Lung (tissue), 12 donors: ENCODE results near the gene CGB1. TPM values are rescaled to one million over a fixed set of nuclear protein-coding genes. Genes with fewer than 3 reads are reported as not detected.
A peak's percentile ranks its signal among the peaks of the same experiment; 100 is the strongest.
"Not testable (repeated sequence)": the region's sequence is repeated elsewhere in the genome, so short reads cannot be mapped to it uniquely, and the experiment has no call there.

Experiments used
- ATAC-seq: fragments of 200-7000 bp; cut with Tn5 transposase; one replicate; pipeline ENCODE4 v1.9.1; 2020; ENCODE audit warnings: moderate number of reproducible peaks; ENCODE audit not compliant: insufficient read depth, low FRiP score
- DNase-seq, 3 donors: peaks; one replicate each; pipeline ENCODE4 v3.0.0-alpha.2; 2013 to 2017
- H3K27ac ChIP-seq, 2 donors: one replicate each; pipeline ENCODE4 v1.5.1; 2013; ENCODE audit warnings: mild to moderate bottlenecking in 2 of 2, moderate library complexity in 2 of 2, control low read depth in 1 of 2, inconsistent platforms in 1 of 2, low read depth in 1 of 2, low read length in 1 of 2
- H3K27me3 ChIP-seq, 3 donors: one replicate each; pipeline ENCODE4 v1.5.1; 2013; ENCODE audit warnings: low read length in 2 of 3; ENCODE audit not compliant: control insufficient read depth in 3 of 3, insufficient read depth in 3 of 3
- H3K36me3 ChIP-seq, 4 donors: one replicate each; pipeline ENCODE4 v1.5.1; 2013; ENCODE audit warnings: low read length in 4 of 4, mild to moderate bottlenecking in 1 of 4, moderate library complexity in 1 of 4; ENCODE audit not compliant: control insufficient read depth in 4 of 4, insufficient read depth in 4 of 4
- H3K4me1 ChIP-seq, 5 donors: one replicate each; pipeline ENCODE4 v1.5.1; 2013; ENCODE audit warnings: low read length in 5 of 5, mild to moderate bottlenecking in 2 of 5, moderate library complexity in 1 of 5; ENCODE audit not compliant: control insufficient read depth in 5 of 5, insufficient read depth in 5 of 5
- H3K4me3 ChIP-seq: one replicate; pipeline ENCODE4 v1.5.1; 2013; ENCODE audit warnings: mild to moderate bottlenecking, control low read depth, moderate library complexity
- H3K9ac ChIP-seq, 2 donors: one replicate each; pipeline ENCODE4 v1.5.1; 2013; ENCODE audit warnings: low read length in 2 of 2, control low read depth in 1 of 2; ENCODE audit not compliant: insufficient read depth in 1 of 2
- H3K9me3 ChIP-seq, 4 donors: one replicate each; pipeline ENCODE4 v1.5.1; 2013; ENCODE audit warnings: low read length in 3 of 4, mild to moderate bottlenecking in 1 of 4, moderate library complexity in 1 of 4; ENCODE audit not compliant: control insufficient read depth in 4 of 4, insufficient read depth in 3 of 4
- CTCF ChIP-seq: IDR thresholded peaks from 2 replicates; pipeline ENCODE4 v1.5.1; 2012; ENCODE audit warnings: mild to moderate bottlenecking; ENCODE audit errors: control extremely low read depth, extremely low read depth
- WGBS, 2 donors: extraction: QIAGEN DNeasy Blood & Tissue Kit; methylation state at CpG; one replicate each; pipeline ENCODE4 v1.1.7; 2013; 5-methylcytosine and 5-hydroxymethylcytosine counted together
- polyA plus RNA-seq, 2 donors: library from polyadenylated mRNA; stranded (reverse); fragments of 200-250 nt; gene quantifications; one replicate each; pipeline ENCODE4 v1.2.1, GENCODE V29; 2013
- total RNA-seq, 2 donors: library from RNA; depleted of rRNA in 1 of 2; stranded (reverse); fragments of >200 nt in 1 of 2; gene quantifications; one replicate each; pipeline ENCODE4 v1.2.1, GENCODE V29; 2014 to 2021
- donor health status: control.
- donor health status: control.
- donor health status: Bipolar disorder and iron deficiency.
- donor health status: healthy.
- donor health status: DM: yes; HTN: yes; CAD: no.

The CGB1 gene
- total and polyA plus RNA-seq, 4 donors = not detected

GRCh38 chr19:49074869-49075268 lies 38.2 kb upstream of the CGB1 start:
- H3K4me1 ChIP-seq, H3K9ac ChIP-seq, H3K9me3 ChIP-seq, H3K4me3 ChIP-seq, ATAC-seq, H3K36me3 ChIP-seq, H3K27ac ChIP-seq: not testable (repeated sequence)
- peak; percentile 55 to 64 (median 62) for DNase-seq
- peak; percentile 38 for TF ChIP-seq CTCF
- H3K27me3 ChIP-seq = peaks cover 0 to 32% (median 20%) of the 10 kb centered on the region in 3 donors
- 17 to 22% methylated on average over 7 of the region's 9 CpGs for WGBS, 2 donors

- WGBS, 2 donors = 58 to 63% methylated on average over 23 of the region's 23 CpGs
- no peak for ATAC-seq
- Histone ChIP-seq H3K36me3 (no peaks in the 10 kb centered on the region), H3K4me3 (no peak overlapping the region), H3K27me3 (peaks cover 0 to 41% (median 26%) of the 10 kb centered on the region in 3 donors), H3K9ac (no peak overlapping the region), H3K27ac (no peak overlapping the region), H3K4me1 (peaks cover 0 to 4% (median 0%) of the 10 kb centered on the region in 5 donors), H3K9me3 (peaks cover 0 to 8% (median 0%) of the 10 kb centered on the region in 4 donors)
- TF ChIP-seq CTCF = no peak
- no peak for DNase-seq
Observed at GRCh38 chr19:49073514-49074378, 37.1 kb upstream of the CGB1 start.

- DNase-seq (no peak), ATAC-seq (no peak)
- Histone ChIP-seq H3K9me3 (peaks cover 0 to 8% (median 0%) of the 10 kb centered on the region in 4 donors), H3K36me3 (no peaks in the 10 kb centered on the region), H3K4me3 (no peak overlapping the region), H3K27me3 (peaks cover 0 to 42% (median 26%) of the 10 kb centered on the region in 3 donors), H3K4me1 (peaks cover 0 to 4% (median 0%) of the 10 kb centered on the region in 5 donors), H3K27ac (no peak overlapping the region), H3K9ac (no peak overlapping the region)
- 5 to 7% methylated on average over 57 to 93 of the region's 93 CpGs for WGBS, 2 donors
- no peak for TF ChIP-seq CTCF
Observed at GRCh38 chr19:49071860-49072547, 35.3 kb upstream of the CGB1 start.
